Measurements from ENCODE around the gene STX5.
"Not testable (repeated sequence)": the region's sequence is repeated elsewhere in the genome, so short reads cannot be mapped to it uniquely, and the experiment has no call there.

The STX5 gene

DNA sequence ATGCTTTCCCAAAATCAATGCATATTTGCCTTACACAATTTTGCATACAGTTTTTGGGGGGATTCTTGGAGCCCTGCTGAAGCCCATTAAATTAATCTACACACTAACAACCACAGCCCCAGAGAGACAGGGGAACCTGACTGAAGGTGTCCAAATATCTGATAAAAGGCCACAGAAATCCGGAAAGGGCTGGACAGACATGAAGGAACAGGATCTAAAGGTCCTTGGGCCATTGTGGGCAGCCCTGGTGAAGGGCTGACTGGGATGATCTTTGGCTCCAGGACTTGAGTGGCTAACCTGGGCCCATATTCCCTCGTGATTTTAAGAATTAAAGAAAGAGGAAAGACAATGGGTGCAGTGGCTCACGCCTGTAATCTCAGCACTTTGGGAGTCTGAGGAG is 14.3 kb upstream of the STX5 start:
- no peak for TF ChIP-seq ZNF274 (IDR thresholded peaks at IDR 0.05; ENCODE audit: low read depth, low read length)

DNA sequence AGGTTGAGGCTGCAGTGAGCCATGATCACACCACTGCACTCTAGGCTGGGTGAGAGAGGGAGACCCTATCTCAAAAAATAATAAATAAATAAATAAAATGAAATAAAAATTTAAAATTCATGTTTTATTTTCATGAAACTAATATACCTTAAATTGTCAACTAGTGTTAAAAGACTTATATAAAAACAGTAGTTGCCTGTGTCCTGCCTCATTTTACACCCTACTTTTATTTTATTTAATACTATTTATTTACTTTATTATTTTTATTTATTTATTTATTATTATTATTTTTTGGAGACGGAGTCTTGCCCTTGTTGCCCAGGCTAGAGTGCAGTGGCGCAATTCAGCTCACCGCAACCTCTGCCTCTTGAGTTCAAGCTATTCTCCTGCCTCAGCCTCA is 12.3 kb upstream of the STX5 start:
- no peak overlapping the region for H3K4me3 ChIP-seq (ENCODE audit: low read length)
- no peak for TF ChIP-seq ZNF274 (IDR thresholded peaks at IDR 0.05; ENCODE audit: low read depth, low read length)

More for the DNA sequence above, 14.3 kb upstream of the STX5 start:
- H3K4me3 ChIP-seq (ENCODE audit: low read length) = no peak overlapping the region

DNA sequence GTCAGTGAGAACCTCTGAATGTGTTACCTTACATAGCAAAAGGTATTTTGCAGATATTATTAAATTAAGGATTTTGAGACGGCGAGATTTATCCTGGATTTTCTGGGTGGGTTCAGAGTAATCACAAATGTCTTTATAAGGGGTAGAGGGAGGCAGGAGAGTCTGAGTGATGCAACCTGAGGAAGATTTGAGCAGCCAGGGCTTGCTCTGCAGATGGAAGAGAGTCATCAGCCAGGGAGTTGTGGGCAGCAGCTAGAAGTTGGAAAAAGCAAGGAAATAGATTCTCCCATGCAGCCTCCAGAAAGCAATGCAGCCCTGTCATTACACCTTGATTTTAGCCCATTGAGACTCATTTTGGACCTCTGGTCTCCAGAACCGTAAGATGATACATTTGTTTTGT is 11.6 kb upstream of the STX5 start:
- no peak for TF ChIP-seq ZNF274 (IDR thresholded peaks at IDR 0.05; ENCODE audit: low read depth, low read length)
- no peak overlapping the region for H3K4me3 ChIP-seq (ENCODE audit: low read length)

DNA sequence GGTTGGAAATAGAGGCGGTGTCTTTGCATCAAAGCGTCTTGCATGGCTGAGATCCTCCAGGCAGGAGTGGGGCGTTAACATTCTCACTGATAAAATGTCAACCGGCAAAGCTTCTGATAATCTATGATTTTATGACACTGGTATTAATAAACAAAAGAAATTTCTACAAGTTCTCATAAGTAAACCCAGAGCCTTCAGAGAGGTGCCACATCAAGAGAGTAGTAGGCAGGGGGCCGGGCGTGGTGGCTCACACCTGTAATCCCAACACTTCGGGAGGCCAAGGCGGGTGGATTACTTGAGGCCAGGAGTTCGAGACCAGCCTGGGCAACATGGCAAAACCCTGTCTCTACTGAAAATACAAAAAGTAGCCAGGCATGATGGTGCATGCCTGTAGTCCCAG is 11.0 kb upstream of the STX5 start:
- H3K4me3 ChIP-seq (ENCODE audit: low read length) = peak overlapping the region; percentile 51; the same call in 1 of the 2 replicates

DNA sequence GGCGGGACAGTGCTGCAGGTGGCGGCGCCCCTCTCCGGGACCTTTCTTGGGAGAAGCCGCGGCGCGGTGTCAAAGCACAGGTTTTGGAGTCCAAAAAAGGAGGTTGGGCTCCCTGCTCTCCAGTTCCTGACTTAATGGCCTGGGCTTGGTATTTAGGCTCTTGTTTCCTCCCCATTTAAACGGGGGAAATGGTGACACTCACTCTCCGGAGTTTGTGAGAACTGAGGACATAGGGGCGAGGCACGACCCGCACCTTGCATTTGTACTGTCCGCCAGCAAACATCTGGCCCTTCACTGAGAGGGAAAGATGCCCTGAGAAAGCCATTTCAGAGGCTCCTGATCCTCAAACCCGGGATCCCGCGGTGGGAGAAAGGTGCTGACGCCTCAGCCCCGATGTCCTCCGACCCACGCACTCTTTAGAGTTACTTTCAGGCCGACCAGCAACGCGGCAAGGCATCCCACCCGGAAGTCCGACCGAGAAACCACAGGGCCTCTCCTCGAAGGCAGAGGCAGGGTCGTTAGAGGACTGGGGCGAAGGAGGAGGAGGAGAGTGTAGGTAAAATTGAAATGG is 10.4 kb upstream of the STX5 start:
- no peak for TF ChIP-seq ZNF274 (IDR thresholded peaks at IDR 0.05; ENCODE audit: low read depth, low read length)
- peak overlapping the region; percentile 51; the same call in 1 of the 2 replicates for H3K4me3 ChIP-seq (ENCODE audit: low read length)

DNA sequence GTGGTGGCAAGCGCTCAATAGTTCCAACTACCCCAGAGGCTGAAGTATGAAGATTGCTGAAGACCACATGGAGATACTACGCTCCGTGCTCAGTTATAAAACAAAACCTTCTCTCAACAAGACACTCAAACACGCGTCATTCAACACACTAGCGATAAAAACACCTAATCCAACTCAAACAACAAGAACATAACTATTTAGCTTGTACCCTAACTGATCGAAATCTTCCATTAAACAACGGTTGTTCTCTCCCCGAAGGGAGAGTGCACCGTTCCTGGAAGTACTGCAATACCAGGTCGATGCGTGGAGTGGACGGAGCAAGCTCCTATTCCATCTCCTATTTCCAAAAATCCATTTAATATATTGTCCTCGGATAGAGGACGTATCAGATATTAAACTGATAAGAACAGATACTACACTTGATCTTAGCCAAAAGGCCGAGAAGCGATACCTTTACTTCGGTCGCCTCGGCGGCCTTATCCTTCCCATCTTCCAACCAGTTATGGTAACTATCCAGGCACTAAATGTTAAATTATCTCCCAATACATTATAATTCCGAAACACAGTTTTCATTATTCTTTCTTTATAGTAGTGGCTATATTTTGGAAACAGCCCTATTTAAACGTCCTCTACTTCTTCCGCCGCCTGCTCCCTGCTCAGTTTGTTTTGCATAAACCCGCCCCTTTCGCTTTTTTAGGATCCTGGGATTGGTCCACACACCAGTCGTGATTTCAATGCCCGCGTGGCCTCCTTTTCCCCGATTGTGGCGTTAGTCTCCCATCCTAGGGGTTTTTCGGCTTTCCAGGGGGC is 9.7 kb upstream of the STX5 start:
- H3K4me3 ChIP-seq (ENCODE audit: low read length) = peak overlapping the region; percentile 51; the same call in 1 of the 2 replicates
- TF ChIP-seq ZNF274 (IDR thresholded peaks at IDR 0.05; ENCODE audit: low read depth, low read length) = no peak

DNA sequence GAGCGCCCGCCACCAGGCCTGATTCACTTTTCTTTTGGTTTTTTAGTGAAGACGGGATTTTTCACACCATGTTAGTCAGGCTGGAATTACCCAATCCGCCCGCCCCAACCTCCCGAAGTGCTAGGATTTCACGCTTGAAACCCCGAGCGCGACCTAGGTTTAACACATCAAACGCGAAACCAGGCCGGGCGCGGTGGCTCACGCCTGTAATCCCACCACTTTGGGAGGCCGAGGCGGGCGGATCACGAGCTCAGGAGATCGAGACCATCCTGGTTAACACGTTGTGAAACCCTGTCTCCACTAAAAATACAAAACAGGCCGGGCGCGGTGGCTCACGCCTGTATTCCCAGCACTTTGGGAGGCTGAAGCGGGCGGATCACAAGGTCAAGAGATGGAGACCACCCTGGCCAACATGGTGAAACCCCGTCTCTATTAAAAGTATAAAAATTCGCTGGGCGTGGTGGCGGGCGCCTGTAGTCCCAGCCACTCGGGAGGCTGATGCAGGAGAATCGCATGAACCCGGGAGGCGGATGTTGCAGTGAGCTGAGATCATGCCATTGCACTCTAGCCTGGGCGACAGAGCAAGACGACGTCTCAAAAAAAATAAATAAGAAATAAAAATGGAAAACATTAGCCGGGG is 9.0 kb upstream of the STX5 start:
- H3K4me3 ChIP-seq (ENCODE audit: low read length) = peak overlapping the region; percentile 93

DNA sequence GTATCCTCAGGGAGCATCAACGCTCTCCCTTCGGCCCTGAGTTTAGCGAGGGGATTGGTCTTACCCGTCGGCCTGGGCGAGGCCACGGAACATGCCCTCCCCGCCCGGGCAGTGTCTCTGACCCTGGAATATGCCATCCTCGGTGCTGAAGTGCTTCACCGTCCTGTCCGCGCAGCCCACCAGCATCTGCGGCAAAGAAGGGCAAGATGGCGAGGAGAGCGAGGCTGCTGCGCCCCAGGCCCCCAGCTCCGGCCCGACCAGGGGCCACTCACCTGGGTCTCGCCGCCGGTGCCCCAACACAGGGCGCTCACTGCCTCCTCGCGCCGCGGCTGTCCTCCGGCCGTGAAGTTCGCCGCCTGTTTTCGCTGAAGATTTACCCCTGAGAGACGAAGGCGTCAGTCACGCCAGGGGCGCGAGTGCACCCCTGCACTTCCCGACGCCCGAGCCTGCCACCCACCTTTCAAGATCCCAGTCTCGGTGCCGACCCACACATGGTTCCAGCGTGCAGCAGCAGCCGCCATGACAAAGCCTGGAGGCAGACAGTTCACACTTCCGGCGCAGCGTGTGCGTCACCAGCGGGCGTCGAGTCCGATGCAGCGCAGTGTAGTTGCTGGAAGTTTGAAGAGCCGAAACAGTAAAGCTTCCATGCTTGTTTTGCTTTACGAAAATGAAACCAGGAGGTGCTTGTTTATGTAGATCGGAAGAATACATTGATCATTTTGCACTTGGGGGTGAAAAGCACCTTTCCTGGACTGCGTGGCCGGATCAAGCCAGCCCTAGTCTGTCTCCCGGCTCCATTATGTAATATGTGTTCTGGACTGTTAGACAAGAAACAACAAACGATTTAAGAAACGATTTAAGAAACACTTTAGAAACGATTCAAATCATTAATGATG is 7.4 kb upstream of the STX5 start, which contains the start of gene WDR74:
Gene WDR74 (minus strand): TSS at position 541 of the 896 bp plus-strand sequence. CDS start 20 bp downstream, at position 521.
- peak within 1 kb of the TSS; percentile 93 for H3K4me3 ChIP-seq (ENCODE audit: low read length)
- no peak for TF ChIP-seq ZNF274 (IDR thresholded peaks at IDR 0.05; ENCODE audit: low read depth, low read length)

DNA sequence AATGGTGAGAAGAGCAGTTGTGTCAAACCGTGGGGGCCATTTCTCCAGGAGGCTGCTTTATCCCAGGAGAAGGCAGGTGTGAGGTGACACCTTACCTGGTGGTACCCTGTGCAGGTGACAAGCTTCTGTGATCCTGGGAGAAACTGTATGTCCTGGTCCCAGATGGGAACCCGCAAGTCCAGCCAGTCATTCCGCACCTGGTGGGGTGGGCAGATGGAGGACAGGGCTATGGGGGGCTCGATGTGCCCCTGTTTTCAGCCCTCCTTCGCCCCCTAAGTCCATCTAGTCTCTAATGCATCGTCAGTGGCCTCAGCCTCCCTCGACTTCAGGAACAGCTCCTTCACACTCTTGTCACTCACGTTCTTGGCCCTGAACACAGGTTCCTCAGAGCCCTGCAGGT is 3.5 kb upstream of the STX5 start:
- H3K4me3 ChIP-seq (ENCODE audit: low read length) = no peak overlapping the region
- no peak for TF ChIP-seq ZNF274 (IDR thresholded peaks at IDR 0.05; ENCODE audit: low read depth, low read length)

DNA sequence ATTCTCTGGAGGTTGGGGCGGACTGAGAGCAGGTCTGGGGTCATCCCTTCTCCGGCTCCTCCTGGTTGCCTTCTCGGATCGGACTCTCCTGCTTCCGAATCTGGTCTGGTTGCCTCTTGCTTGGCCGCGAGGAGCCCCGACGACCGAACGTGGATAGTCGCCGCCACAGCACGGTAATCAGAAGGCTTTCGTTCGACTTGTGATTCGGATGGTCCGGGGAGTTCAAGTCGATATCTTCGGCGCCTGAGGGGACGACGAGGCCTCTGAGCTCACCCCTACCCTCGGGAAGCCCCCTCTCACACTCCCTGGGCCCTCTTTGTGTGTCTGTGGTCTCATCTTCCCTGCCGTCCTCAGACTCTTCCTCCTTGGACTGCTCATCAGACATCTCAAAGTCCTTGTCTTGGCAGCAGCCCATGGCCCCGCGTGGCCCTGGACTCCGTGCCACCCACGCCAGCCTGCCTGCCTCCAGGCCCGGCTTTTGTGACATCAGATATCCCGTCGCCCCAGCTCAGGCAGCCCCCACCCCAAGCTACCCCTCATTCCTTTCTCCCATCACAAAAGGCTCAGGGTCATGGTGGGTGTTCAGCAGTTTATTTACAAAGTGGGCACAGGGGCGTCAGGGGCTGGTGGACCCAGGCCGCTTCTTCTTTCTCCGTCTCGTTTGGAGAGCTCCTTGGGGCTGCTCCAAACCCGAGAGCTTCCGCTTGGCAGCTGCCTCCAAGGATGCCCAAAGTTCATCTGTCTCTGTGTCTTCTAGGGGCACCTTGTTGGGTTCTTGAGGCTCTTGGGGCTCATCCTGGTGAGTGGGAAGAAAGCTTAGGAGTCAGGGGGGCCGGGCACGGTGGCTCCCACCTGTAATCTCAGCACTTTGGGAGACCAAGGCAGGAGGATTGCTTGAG is 734 bp upstream of the STX5 start, which contains the start of gene TEX54:
Gene TEX54 (minus strand): TSS at position 506 of the 899 bp plus-strand sequence.
- H3K4me3 ChIP-seq (ENCODE audit: low read length) = peak within 1 kb of the TSS; percentile 92
- TF ChIP-seq ZNF274 (IDR thresholded peaks at IDR 0.05; ENCODE audit: low read depth, low read length) = no peak

DNA sequence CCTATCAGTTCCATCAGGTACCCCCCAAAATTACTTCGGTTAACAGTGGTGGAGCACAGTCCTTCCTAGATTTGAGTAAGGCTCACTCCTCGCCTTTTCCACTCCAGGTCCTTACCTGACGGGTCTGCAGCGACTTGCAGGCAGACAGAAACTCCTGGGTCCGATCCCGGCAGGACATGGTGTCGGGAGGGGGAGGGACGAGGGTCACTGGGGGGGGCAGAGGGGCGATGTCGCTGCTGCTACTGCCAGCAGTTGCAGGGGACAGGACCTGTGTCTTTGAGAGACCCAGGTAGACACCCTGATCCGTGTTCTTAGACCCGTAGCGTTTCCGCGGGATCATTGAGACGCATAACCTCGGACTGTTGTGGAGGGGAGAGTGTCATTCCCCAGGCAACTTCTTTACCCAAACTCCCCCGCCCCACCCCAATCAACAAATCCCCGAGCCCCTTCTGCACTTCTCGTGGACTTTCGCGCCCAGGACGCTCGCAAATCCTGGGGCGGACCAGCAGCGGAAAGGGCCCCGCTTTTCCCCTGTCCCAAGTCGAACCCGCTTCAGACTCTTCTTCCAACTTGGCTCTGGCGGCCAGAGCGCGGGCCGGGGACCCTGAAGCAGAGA is 839 bp downstream of the STX5 start:
- TF ChIP-seq ZNF274 (IDR thresholded peaks at IDR 0.05; ENCODE audit: low read depth, low read length) = no peak
- peak overlapping the region; percentile 92 for H3K4me3 ChIP-seq (ENCODE audit: low read length)

DNA sequence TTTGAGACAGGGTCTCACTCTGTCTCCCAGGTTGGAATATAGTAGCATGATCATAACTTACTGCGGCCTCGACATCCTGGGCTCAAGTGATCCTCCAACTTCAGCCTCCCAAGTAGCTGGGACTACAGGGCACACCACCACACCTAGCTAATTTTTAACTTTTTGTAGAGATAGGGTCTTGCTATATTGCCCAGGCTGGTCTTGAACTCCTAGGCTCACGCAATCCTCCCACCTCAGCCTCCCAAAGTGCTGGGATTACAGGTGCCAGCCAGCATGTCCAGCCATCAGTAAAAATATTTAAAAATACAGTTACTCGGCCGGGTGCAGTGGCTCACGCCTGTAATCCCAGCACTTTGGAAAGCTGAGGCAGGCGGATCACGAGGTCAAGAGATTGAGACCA is 3.7 kb downstream of the STX5 start:
- H3K4me3 ChIP-seq (ENCODE audit: low read length) = not testable (repeated sequence)

DNA sequence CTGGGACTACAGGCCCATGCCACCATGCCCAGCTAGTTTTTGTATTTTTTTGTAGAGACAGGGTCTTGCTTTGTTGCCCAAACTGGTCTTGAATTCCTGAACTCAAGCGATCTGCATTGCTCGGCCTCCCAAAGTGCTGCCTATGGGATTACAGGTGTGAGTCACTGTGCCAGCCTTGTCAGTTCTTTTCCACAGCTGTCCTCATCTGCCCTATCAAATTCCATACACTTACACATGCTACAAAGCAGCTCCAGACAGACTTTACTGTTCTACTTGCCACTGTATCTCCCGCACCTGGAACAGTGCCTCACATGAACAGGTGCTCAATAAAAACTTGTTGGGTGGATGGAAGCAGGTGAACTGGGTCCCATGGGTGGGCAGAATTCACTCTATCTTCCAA is 8.2 kb downstream of the STX5 start:
- no peak for TF ChIP-seq ZNF274 (IDR thresholded peaks at IDR 0.05; ENCODE audit: low read depth, low read length)
- no peak overlapping the region for H3K4me3 ChIP-seq (ENCODE audit: low read length)

All from GM08714 (cell line).